ENCODE data around the gene CASZ1. TPM values are rescaled to one million over a fixed set of nuclear protein-coding genes. Genes with fewer than 3 reads are reported as not detected.

CASZ1 gene
- total RNA-seq, 1 donor from 2014 or later: 23.6 TPM

- no peak for TF ChIP-seq CTCF (IDR thresholded peaks at IDR 0.05; ENCODE audit: unreplicated experiment)
- peaks cover 1% of the 10 kb centered on the region for H3K36me3 Mint-ChIP-seq (ENCODE audit: insufficient read depth)
Observed at GRCh38 chr1:10744029-10744428, 52.4 kb downstream of the CASZ1 start.

DNA sequence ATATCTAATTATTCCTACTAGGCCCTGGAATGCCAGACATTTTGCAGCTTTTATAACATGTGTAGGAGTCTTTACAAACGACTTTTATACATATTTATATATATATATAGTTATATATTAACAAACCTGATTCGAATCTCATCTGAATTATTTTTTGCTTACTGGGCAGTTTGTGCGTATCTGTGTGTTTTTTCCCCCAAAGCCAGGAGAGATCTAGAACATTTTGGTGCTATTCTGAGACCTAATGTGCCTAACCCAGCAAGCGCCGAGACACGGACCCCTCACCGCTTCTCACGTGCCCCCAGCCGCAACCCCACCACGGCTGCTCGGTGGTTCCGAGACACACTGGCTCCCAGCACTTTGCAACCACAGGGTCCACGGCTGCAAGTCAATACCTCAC lies 54.8 kb downstream of the CASZ1 start:
- Mint-ChIP-seq H3K4me3 (ENCODE audit: low read depth) (no peak overlapping the region), H3K9me3 (ENCODE audit: low read depth) (no peaks in the 10 kb centered on the region), H3K27me3 (peaks cover 7% of the 10 kb centered on the region), H3K4me1 (ENCODE audit: low read depth) (peaks cover 3% of the 10 kb centered on the region), H3K27ac (no peak overlapping the region), H3K36me3 (ENCODE audit: insufficient read depth) (peaks cover 1% of the 10 kb centered on the region)
- DNase-seq (ENCODE audit: low spot score, unreplicated experiment): no peak
- TF ChIP-seq CTCF (IDR thresholded peaks at IDR 0.05; ENCODE audit: unreplicated experiment): no peak

More at GRCh38 chr1:10744029-10744428, 52.4 kb downstream of the CASZ1 start:
- Mint-ChIP-seq H3K27me3 (peaks cover 7% of the 10 kb centered on the region), H3K27ac (no peak overlapping the region), H3K9me3 (ENCODE audit: low read depth) (no peaks in the 10 kb centered on the region), H3K4me1 (ENCODE audit: low read depth) (peaks cover 2% of the 10 kb centered on the region), H3K4me3 (ENCODE audit: low read depth) (no peak overlapping the region)
- DNase-seq (ENCODE audit: low spot score, unreplicated experiment): no peak

- H3K27me3 Mint-ChIP-seq: peaks cover 3% of the 10 kb centered on the region
- DNase-seq (ENCODE audit: low spot score, unreplicated experiment): no peak
- no peaks in the 10 kb centered on the region for H3K9me3 Mint-ChIP-seq (ENCODE audit: low read depth)
- peaks cover 2% of the 10 kb centered on the region for H3K4me1 Mint-ChIP-seq (ENCODE audit: low read depth)
- no peak overlapping the region for H3K27ac Mint-ChIP-seq
- H3K4me3 Mint-ChIP-seq (ENCODE audit: low read depth): no peak overlapping the region
- peaks cover 1% of the 10 kb centered on the region for H3K36me3 Mint-ChIP-seq (ENCODE audit: insufficient read depth)
- TF ChIP-seq CTCF (IDR thresholded peaks at IDR 0.05; ENCODE audit: unreplicated experiment): no peak
Observed at GRCh38 chr1:10740123-10740522, 56.3 kb downstream of the CASZ1 start.

- DNase-seq (ENCODE audit: low spot score, unreplicated experiment): no peak
- no peak overlapping the region for H3K27ac Mint-ChIP-seq
- peaks cover 1% of the 10 kb centered on the region for H3K36me3 Mint-ChIP-seq (ENCODE audit: insufficient read depth)
- no peak overlapping the region for H3K4me3 Mint-ChIP-seq (ENCODE audit: low read depth)
- no peak for TF ChIP-seq CTCF (IDR thresholded peaks at IDR 0.05; ENCODE audit: unreplicated experiment)
- H3K4me1 Mint-ChIP-seq (ENCODE audit: low read depth): peaks cover 2% of the 10 kb centered on the region
- H3K27me3 Mint-ChIP-seq: peaks cover 3% of the 10 kb centered on the region
- no peaks in the 10 kb centered on the region for H3K9me3 Mint-ChIP-seq (ENCODE audit: low read depth)
Observed at GRCh38 chr1:10739589-10739988, 56.9 kb downstream of the CASZ1 start.

DNA sequence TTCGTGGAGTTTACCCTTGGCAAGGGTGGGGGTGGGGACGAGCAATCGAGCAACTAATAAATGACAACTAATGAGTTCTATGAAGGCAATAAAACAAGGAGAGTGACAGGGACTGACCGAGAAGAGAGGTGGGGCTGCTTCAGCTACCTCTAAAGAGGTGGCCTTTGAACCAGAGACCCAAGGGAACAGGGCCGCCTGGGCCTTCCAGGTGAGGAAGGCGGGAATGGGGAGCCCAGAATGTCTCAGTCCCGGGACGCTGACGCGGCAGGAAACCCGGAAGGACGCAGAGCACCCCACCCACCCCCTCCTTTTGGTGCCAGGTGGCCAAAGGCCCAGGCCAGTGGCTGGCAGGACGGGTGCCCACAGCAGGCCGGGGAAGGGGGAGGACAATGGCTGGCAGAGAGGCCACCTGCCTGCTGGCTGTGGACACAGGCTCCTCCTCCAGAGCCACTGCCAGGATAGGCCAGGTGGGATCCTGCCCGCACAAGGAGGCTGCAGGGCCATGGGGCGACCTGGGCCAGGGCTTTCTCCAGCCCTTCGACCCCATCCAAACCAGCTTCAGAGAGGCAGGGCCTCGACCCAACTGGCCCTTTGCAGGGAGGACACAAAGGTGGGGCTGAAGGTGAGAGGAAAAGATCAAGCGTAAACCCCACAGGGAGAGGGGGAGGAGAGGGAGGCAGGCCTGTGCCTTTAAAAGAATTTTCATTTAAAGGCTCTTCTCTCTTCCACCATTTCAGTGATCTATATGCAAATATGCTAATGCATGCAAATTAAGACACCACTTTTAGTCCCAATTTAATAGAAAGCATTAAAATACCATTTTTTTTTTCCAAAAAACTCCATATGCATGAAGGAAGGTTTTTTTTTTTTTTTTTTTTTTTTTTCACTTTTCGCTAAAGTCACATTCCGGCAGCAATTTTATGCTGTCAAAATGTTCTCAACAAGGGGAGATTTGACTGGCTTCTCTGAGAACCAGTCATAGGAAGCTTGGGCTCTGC lies 58.1 kb downstream of the CASZ1 start:
- peak overlapping the region; percentile 80 for H3K27ac Mint-ChIP-seq
- H3K4me1 Mint-ChIP-seq (ENCODE audit: low read depth): peaks cover 2% of the 10 kb centered on the region
- H3K9me3 Mint-ChIP-seq (ENCODE audit: low read depth): no peaks in the 10 kb centered on the region
- no peak for TF ChIP-seq CTCF (IDR thresholded peaks at IDR 0.05; ENCODE audit: unreplicated experiment)
- H3K27me3 Mint-ChIP-seq: peaks cover 3% of the 10 kb centered on the region
- peaks cover 1% of the 10 kb centered on the region for H3K36me3 Mint-ChIP-seq (ENCODE audit: insufficient read depth)
- no peak overlapping the region for H3K4me3 Mint-ChIP-seq (ENCODE audit: low read depth)
- DNase-seq (ENCODE audit: low spot score, unreplicated experiment): no peak
